Erythroblast (primary cell): ENCODE measurements around the gene PMVK.

Experiments used
- GATA1 ChIP-seq: IDR thresholded peaks from 2 replicates; pipeline ENCODE4 v1.6.1; 2011; ENCODE audit warnings: low read depth, mild to moderate bottlenecking, control low read depth, low read length, moderate library complexity
- POLR2A ChIP-seq: IDR thresholded peaks from 2 replicates; pipeline ENCODE4 v1.6.1; 2011; ENCODE audit warnings: mild to moderate bottlenecking, low read length

GRCh38 chr1:154878371-154879037, 58.0 kb downstream of the PMVK start:
- TF ChIP-seq POLR2A (no peak), GATA1 (no peak)
